PFSK-1 (cell line): ENCODE data around the gene SMARCA4.

Experiments
- FOXP2 ChIP-seq: optimal IDR thresholded peaks from 2 replicates; pipeline ENCODE3; 2011; ENCODE audit warnings: borderline replicate concordance, control low read depth, inconsistent platforms; ENCODE audit not compliant: insufficient read depth; ENCODE audit errors: extremely low read length, extremely low read depth
- POLR2AphosphoS5 ChIP-seq: IDR thresholded peaks from 2 replicates; pipeline ENCODE4 v1.6.1; 2012; ENCODE audit warnings: low read depth, mild to moderate bottlenecking, control low read depth, low read length, moderate library complexity
- REST ChIP-seq, 2 experiments: IDR thresholded peaks; 2 replicates each; pipeline versions ENCODE4 v1.6.1 to v1.8.0; 2011 to 2012; ENCODE audit warnings: low read depth in 2 of 2, low read length in 2 of 2, control low read depth in 1 of 2, inconsistent platforms in 1 of 2, mild to moderate bottlenecking in 1 of 2, moderate library complexity in 1 of 2; ENCODE audit not compliant: insufficient read depth in 1 of 2
- SIN3A ChIP-seq: IDR thresholded peaks from 2 replicates; pipeline ENCODE4 v1.6.1; 2012; ENCODE audit warnings: mild to moderate bottlenecking, low read length, moderate library complexity, borderline replicate concordance; ENCODE audit not compliant: insufficient read depth
- TAF1 ChIP-seq: IDR thresholded peaks from 2 replicates; pipeline ENCODE4 v1.6.1; 2012; ENCODE audit warnings: low read length, control low read depth, borderline replicate concordance; ENCODE audit not compliant: insufficient read depth

Gene SMARCA4

GRCh38 chr19:10987571-10988297 is 26.9 kb downstream of the SMARCA4 start:
- TF ChIP-seq SIN3A (no peak), TAF1 (no peak), FOXP2 (no peak), POLR2AphosphoS5 (no peak), REST (IDR thresholded peaks at IDR 0.05; ENCODE audit: insufficient read depth in 1 of 2, low read depth in 2 of 2, low read length in 2 of 2) (no peak)

- TF ChIP-seq TAF1 (no peak), REST (IDR thresholded peaks at IDR 0.05; ENCODE audit: insufficient read depth in 1 of 2, low read depth in 2 of 2, low read length in 2 of 2) (no peak), SIN3A (no peak), POLR2AphosphoS5 (no peak), FOXP2 (no peak)
Observed at GRCh38 chr19:10988380-10988779, 27.6 kb downstream of the SMARCA4 start.

GRCh38 chr19:10988921-10989320 is 28.1 kb downstream of the SMARCA4 start:
- TF ChIP-seq POLR2AphosphoS5 (no peak), FOXP2 (no peak), TAF1 (no peak), REST (IDR thresholded peaks at IDR 0.05; ENCODE audit: insufficient read depth in 1 of 2, low read depth in 2 of 2, low read length in 2 of 2) (no peak), SIN3A (no peak)

GRCh38 chr19:10991076-10991475 is 30.2 kb downstream of the SMARCA4 start:
- no peak for TF ChIP-seq FOXP2
- no peak for TF ChIP-seq TAF1
- no peak for TF ChIP-seq REST (IDR thresholded peaks at IDR 0.05; ENCODE audit: insufficient read depth in 1 of 2, low read depth in 2 of 2, low read length in 2 of 2)
- no peak for TF ChIP-seq POLR2AphosphoS5
- TF ChIP-seq SIN3A: no peak
